OCI-LY3 (cell line): ENCODE data around the gene ERBB4.

Experiments used
- H2AFZ ChIP-seq: fragments of 200-600, 300-600 bp; shearing (Covaris generic); 2 replicates; pipeline ENCODE4 v1.6.0; 2014; ENCODE audit warnings: antibody characterized with exemption, low read depth, low read length
- H3K27ac ChIP-seq: fragments of 200-600, 300-600 bp; sonication (generic); 2 replicates; pipeline ENCODE4 v1.5.1; 2014; ENCODE audit warnings: mild to moderate bottlenecking, low read length, moderate library complexity, mixed read lengths
- H3K27me3 ChIP-seq: fragments of 200-600, 300-600 bp; sonication (generic); 2 replicates; pipeline ENCODE4 v1.6.1; 2014; ENCODE audit warnings: low read depth, low read length, mixed read lengths
- H3K36me3 ChIP-seq: fragments of 200-600, 300-600 bp; sonication (generic); replicated peaks from 2 replicates; pipeline ENCODE3; 2014; ENCODE audit warnings: low read depth, low read length, mixed read lengths
- H3K4me1 ChIP-seq: fragments of 300-600, 200-600 bp; sonication (generic); 2 replicates; pipeline ENCODE4 v1.6.1; 2014; ENCODE audit warnings: low read length, mixed read lengths
- H3K4me2 ChIP-seq: fragments of 200-600, 300-600 bp; sonication (generic); 2 replicates; pipeline ENCODE4 v1.6.1; 2014; ENCODE audit warnings: low read length, mixed read lengths
- H3K4me3 ChIP-seq: fragments of 300-600, 200-600 bp; sonication (generic); 2 replicates; pipeline ENCODE4 v1.5.1; 2014; ENCODE audit warnings: antibody characterized with exemption, mild to moderate bottlenecking, low read length, moderate library complexity
- H3K79me2 ChIP-seq: fragments of 300-600, 200-600 bp; shearing (Covaris generic); 2 replicates; pipeline ENCODE4 v1.6.1; 2014; ENCODE audit warnings: mild to moderate bottlenecking, low read length, mixed read lengths
- H3K9ac ChIP-seq: fragments of 300-600, 200-600 bp; shearing (Covaris generic); 2 replicates; pipeline ENCODE4 v1.6.0; 2014; ENCODE audit warnings: mild to moderate bottlenecking, low read length, moderate library complexity
- H3K9me3 ChIP-seq: fragments of 200-600, 300-600 bp; shearing (Covaris generic); 2 replicates; pipeline ENCODE4 v1.6.1; 2014; ENCODE audit warnings: low read length, mixed read lengths; ENCODE audit not compliant: insufficient read depth
- H4K20me1 ChIP-seq: fragments of 200-600, 300-600 bp; sonication (generic); 2 replicates; pipeline ENCODE4 v1.6.1; 2016; ENCODE audit warnings: low read length, mixed read lengths; ENCODE audit not compliant: insufficient read depth
- CTCF ChIP-seq: fragments of 200-600, 300-600 bp; sonication (generic); IDR thresholded peaks from 2 replicates; pipeline ENCODE4 v1.5.1; 2014; ENCODE audit warnings: antibody characterized with exemption, low read length, low read depth
- EZH2phosphoT487 ChIP-seq: fragments of 200-600 bp; shearing (Covaris generic); IDR thresholded peaks from 2 replicates; pipeline ENCODE4 v1.6.1; 2018; ENCODE audit warnings: antibody characterized with exemption, mixed run types, low read depth

Gene ERBB4

GRCh38 chr2:211494085-211494484 lies 1044.5 kb downstream of the ERBB4 start:
- TF ChIP-seq CTCF, result no peak
- no peak for TF ChIP-seq EZH2phosphoT487
- no peak overlapping the region for H2AFZ ChIP-seq

GRCh38 chr2:211487733-211488132 lies 1050.9 kb downstream of the ERBB4 start:
- H3K4me3 ChIP-seq, result no peak overlapping the region
- H3K79me2 ChIP-seq, result no peaks in the 10 kb centered on the region
- TF ChIP-seq CTCF (no peak), EZH2phosphoT487 (no peak)
- no peak overlapping the region for H3K9ac ChIP-seq
- no peak overlapping the region for H2AFZ ChIP-seq
- no peaks in the 10 kb centered on the region for H3K27me3 ChIP-seq
- no peak overlapping the region for H3K27ac ChIP-seq
- H3K9me3 ChIP-seq, result no peaks in the 10 kb centered on the region
- H3K4me2 ChIP-seq, result no peak overlapping the region
- H3K4me1 ChIP-seq, result no peaks in the 10 kb centered on the region
- no peaks in the 10 kb centered on the region for H3K36me3 ChIP-seq
- H4K20me1 ChIP-seq, result no peaks in the 10 kb centered on the region

More at GRCh38 chr2:211494085-211494484, 1044.5 kb downstream of the ERBB4 start:
- H3K36me3 ChIP-seq, result no peaks in the 10 kb centered on the region
- no peaks in the 10 kb centered on the region for H3K9me3 ChIP-seq
- no peaks in the 10 kb centered on the region for H4K20me1 ChIP-seq
- no peak overlapping the region for H3K4me3 ChIP-seq
- H3K27me3 ChIP-seq, result no peaks in the 10 kb centered on the region
- no peaks in the 10 kb centered on the region for H3K79me2 ChIP-seq
- H3K9ac ChIP-seq, result no peak overlapping the region
- no peaks in the 10 kb centered on the region for H3K4me1 ChIP-seq
- no peak overlapping the region for H3K27ac ChIP-seq
- no peak overlapping the region for H3K4me2 ChIP-seq

DNA sequence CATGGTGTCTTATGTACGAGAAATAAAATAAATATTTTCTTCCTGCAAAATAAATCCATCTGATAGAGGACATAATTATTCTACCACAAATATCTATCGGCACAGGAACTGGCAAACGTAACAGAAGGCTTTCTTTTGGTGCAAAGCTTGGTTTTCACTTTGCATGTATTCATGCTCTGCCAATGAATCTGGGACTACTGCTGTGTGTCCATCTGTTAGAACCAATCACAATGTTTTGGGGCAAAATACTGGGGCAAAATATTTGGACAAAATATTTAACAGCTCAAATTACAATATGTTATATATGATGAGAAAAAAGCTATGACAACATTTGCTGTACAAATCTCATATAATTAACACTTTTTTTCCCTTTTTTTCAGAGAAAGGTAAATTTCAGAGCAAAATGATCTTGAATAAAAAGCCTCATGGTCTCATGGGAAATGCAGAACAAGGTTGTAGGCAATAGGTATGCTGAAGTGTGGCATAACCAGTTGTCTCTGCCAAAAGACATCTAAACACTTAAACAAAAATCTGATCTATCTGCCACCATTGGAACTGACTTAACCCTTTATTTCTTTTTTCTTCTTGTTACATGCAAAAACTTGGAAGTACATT lies 1059.0 kb downstream of the ERBB4 start:
- H2AFZ ChIP-seq, result no peak overlapping the region
- no peaks in the 10 kb centered on the region for H3K9me3 ChIP-seq
- no peaks in the 10 kb centered on the region for H3K36me3 ChIP-seq
- H3K9ac ChIP-seq, result no peak overlapping the region
- no peak overlapping the region for H3K4me2 ChIP-seq
- TF ChIP-seq CTCF (no peak), EZH2phosphoT487 (no peak)
- no peaks in the 10 kb centered on the region for H3K79me2 ChIP-seq
- no peaks in the 10 kb centered on the region for H3K27me3 ChIP-seq
- H3K4me3 ChIP-seq, result no peak overlapping the region
- no peak overlapping the region for H3K27ac ChIP-seq
- H3K4me1 ChIP-seq, result no peaks in the 10 kb centered on the region
- H4K20me1 ChIP-seq, result no peaks in the 10 kb centered on the region

- Histone ChIP-seq H3K9me3 (no peaks in the 10 kb centered on the region), H3K27ac (no peak overlapping the region), H3K4me3 (no peak overlapping the region), H3K4me1 (no peaks in the 10 kb centered on the region), H4K20me1 (no peaks in the 10 kb centered on the region), H2AFZ (no peak overlapping the region), H3K36me3 (no peaks in the 10 kb centered on the region), H3K27me3 (no peaks in the 10 kb centered on the region), H3K79me2 (no peaks in the 10 kb centered on the region), H3K9ac (no peak overlapping the region), H3K4me2 (no peak overlapping the region)
- TF ChIP-seq EZH2phosphoT487, result no peak
- no peak for TF ChIP-seq CTCF
These were observed 1060.9 kb downstream of the ERBB4 start for GRCh38 chr2:211477537-211478275.
